22Rv1 (cell line): ENCODE measurements around the gene NEIL1.

Experiments used
- ZFX ChIP-seq: fragments of 450-650 bp; IDR thresholded peaks from 2 replicates; pipeline ENCODE4 v1.6.1; 2017; ENCODE audit warnings: antibody characterized with exemption, borderline replicate concordance
- TF ChIP-seq, protein P1 (sequence below): fragments of 450-650 bp; IDR thresholded peaks from 2 replicates; pipeline ENCODE4 v1.5.1; 2017; ENCODE audit warnings: mild to moderate bottlenecking

DNA sequence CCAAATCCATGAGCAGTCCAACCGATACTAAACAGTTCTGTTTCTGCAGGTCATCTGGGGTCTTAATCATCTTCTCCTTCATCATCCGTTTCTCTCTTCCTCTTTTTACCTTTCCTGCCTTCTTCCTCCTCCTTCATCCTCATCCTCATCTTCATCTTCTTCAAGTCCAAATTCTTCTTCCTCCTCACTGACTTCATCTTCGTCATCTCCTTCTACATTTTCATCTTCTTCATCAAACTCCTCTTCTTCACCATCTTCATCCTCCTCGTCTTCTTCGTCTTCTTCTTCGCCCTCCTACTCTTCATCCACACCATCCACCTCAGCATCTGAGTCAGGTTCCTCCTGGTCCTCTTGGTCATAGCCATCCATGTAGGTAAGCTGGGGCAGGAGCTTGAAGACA, 25.1 kb upstream of the NEIL1 start:
- TF ChIP-seq, protein P1, sequence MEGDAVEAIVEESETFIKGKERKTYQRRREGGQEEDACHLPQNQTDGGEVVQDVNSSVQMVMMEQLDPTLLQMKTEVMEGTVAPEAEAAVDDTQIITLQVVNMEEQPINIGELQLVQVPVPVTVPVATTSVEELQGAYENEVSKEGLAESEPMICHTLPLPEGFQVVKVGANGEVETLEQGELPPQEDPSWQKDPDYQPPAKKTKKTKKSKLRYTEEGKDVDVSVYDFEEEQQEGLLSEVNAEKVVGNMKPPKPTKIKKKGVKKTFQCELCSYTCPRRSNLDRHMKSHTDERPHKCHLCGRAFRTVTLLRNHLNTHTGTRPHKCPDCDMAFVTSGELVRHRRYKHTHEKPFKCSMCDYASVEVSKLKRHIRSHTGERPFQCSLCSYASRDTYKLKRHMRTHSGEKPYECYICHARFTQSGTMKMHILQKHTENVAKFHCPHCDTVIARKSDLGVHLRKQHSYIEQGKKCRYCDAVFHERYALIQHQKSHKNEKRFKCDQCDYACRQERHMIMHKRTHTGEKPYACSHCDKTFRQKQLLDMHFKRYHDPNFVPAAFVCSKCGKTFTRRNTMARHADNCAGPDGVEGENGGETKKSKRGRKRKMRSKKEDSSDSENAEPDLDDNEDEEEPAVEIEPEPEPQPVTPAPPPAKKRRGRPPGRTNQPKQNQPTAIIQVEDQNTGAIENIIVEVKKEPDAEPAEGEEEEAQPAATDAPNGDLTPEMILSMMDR: no peak
- no peak for TF ChIP-seq ZFX
